ENCODE data around the gene FGF14.

Gene FGF14

DNA sequence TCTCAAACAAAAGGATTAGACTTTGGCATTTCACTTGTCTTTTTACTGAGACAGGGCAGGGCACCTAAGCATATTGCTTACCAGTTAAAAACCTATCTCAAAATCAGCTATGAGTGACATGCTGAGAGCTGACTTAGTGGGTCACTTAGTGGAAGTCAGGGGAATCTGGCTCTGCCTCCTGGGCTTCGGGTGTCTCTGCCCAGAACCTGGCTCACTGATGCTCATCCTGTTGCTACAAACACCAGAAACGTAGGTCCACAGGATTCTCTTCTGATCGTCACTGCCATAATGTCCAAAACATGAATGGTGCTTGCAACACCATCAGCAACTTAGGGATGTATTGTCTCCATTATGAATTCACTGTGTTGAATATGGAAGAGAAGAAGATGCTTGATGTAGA lies 673.2 kb downstream of the FGF14 start:
- H3K27ac ChIP-seq (ENCODE audit: low read depth, low read length), result no peak overlapping the region
- no peaks in the 10 kb centered on the region for H3K9me3 ChIP-seq (ENCODE audit: insufficient read depth, low read length)
- H3K9me2 ChIP-seq (replicated peaks; ENCODE audit: insufficient read depth, low read length), result no peaks in the 10 kb centered on the region
- H2AFZ ChIP-seq (ENCODE audit: low read depth, low read length, severe bottlenecking), result no peak overlapping the region
- no peak for TF ChIP-seq EZH2phosphoT487 (conservative IDR thresholded peaks at IDR 0.05; ENCODE audit: low read length)
- TF ChIP-seq CTCF (IDR thresholded peaks at IDR 0.05; ENCODE audit: insufficient read depth, low read length, poor library complexity, severe bottlenecking), result no peak
- no peak overlapping the region for H3K9ac ChIP-seq (ENCODE audit: low read length)
- H3F3A ChIP-seq (ENCODE audit: insufficient read depth), result no peaks in the 10 kb centered on the region
- no peaks in the 10 kb centered on the region for H4K20me1 ChIP-seq (ENCODE audit: low read depth, low read length)
- H3K27me3 ChIP-seq (ENCODE audit: low read length), result no peaks in the 10 kb centered on the region
- H3K4me3 ChIP-seq (ENCODE audit: insufficient read depth, low read length, poor library complexity, severe bottlenecking), result no peak overlapping the region
- H3K4me2 ChIP-seq (ENCODE audit: low read depth, low read length, poor library complexity, severe bottlenecking), result no peak overlapping the region
- no peaks in the 10 kb centered on the region for H3K36me3 ChIP-seq (ENCODE audit: low read length)
- no peaks in the 10 kb centered on the region for H3K79me2 ChIP-seq (ENCODE audit: insufficient read depth, low read length)

- H4K20me1 ChIP-seq (ENCODE audit: low read depth, low read length), result no peaks in the 10 kb centered on the region
- TF ChIP-seq CTCF (IDR thresholded peaks at IDR 0.05; ENCODE audit: insufficient read depth, low read length, poor library complexity, severe bottlenecking) (no peak), EZH2phosphoT487 (conservative IDR thresholded peaks at IDR 0.05; ENCODE audit: low read length) (no peak)
Measured at GRCh38 chr13:101728021-101728420, 673.8 kb downstream of the FGF14 start.

GRCh38 chr13:101727118-101727517 lies 674.7 kb downstream of the FGF14 start:
- Histone ChIP-seq H3K27ac (ENCODE audit: low read depth, low read length) (no peak overlapping the region), H3K9me3 (ENCODE audit: insufficient read depth, low read length) (no peaks in the 10 kb centered on the region), H2AFZ (ENCODE audit: low read depth, low read length, severe bottlenecking) (no peak overlapping the region), H4K20me1 (ENCODE audit: low read depth, low read length) (no peaks in the 10 kb centered on the region), H3K9me2 (replicated peaks; ENCODE audit: insufficient read depth, low read length) (no peaks in the 10 kb centered on the region), H3K79me2 (ENCODE audit: insufficient read depth, low read length) (no peaks in the 10 kb centered on the region), H3F3A (ENCODE audit: insufficient read depth) (no peaks in the 10 kb centered on the region), H3K9ac (ENCODE audit: low read length) (no peak overlapping the region), H3K4me2 (ENCODE audit: low read depth, low read length, poor library complexity, severe bottlenecking) (no peak overlapping the region), H3K36me3 (ENCODE audit: low read length) (no peaks in the 10 kb centered on the region), H3K27me3 (ENCODE audit: low read length) (no peaks in the 10 kb centered on the region), H3K4me3 (ENCODE audit: insufficient read depth, low read length, poor library complexity, severe bottlenecking) (no peak overlapping the region)
- TF ChIP-seq CTCF (IDR thresholded peaks at IDR 0.05; ENCODE audit: insufficient read depth, low read length, poor library complexity, severe bottlenecking) (no peak), EZH2phosphoT487 (conservative IDR thresholded peaks at IDR 0.05; ENCODE audit: low read length) (no peak)

More at GRCh38 chr13:101728021-101728420, 673.8 kb downstream of the FGF14 start:
- no peaks in the 10 kb centered on the region for H3K9me2 ChIP-seq (replicated peaks; ENCODE audit: insufficient read depth, low read length)
- no peak overlapping the region for H3K4me2 ChIP-seq (ENCODE audit: low read depth, low read length, poor library complexity, severe bottlenecking)
- H3K4me3 ChIP-seq (ENCODE audit: insufficient read depth, low read length, poor library complexity, severe bottlenecking), result no peak overlapping the region
- no peaks in the 10 kb centered on the region for H3F3A ChIP-seq (ENCODE audit: insufficient read depth)
- H3K27ac ChIP-seq (ENCODE audit: low read depth, low read length), result no peak overlapping the region
- H3K27me3 ChIP-seq (ENCODE audit: low read length), result no peaks in the 10 kb centered on the region
- no peaks in the 10 kb centered on the region for H3K36me3 ChIP-seq (ENCODE audit: low read length)
- H2AFZ ChIP-seq (ENCODE audit: low read depth, low read length, severe bottlenecking), result no peak overlapping the region
- H3K79me2 ChIP-seq (ENCODE audit: insufficient read depth, low read length), result no peaks in the 10 kb centered on the region
- no peaks in the 10 kb centered on the region for H3K9me3 ChIP-seq (ENCODE audit: insufficient read depth, low read length)
- no peak overlapping the region for H3K9ac ChIP-seq (ENCODE audit: low read length)
